Esophagus squamous epithelium (tissue), 5 donors: ENCODE data around the gene NMNAT1. TPM values are rescaled to one million over a fixed set of nuclear protein-coding genes. Genes with fewer than 3 reads are reported as not detected.

Source experiments
- DNase-seq: peaks from one replicate; lab custom pipeline; 2025; lab: John Stamatoyannopoulos, UW
- H3K27ac ChIP-seq, 4 donors: fragments of 200-600 bp; sonication (generic); one replicate each; pipeline ENCODE4 v1.5.1; 2016 to 2019; ENCODE audit warnings: mild to moderate bottlenecking in 1 of 4
- H3K27me3 ChIP-seq, 4 donors: fragments of 200-600 bp; sonication (generic); 1 replicate in 3 of 4; 2 replicates in 1 of 4; pipeline versions ENCODE4 v1.5.1 to v1.6.0; 2017 to 2021; ENCODE audit warnings: antibody characterized with exemption in 1 of 4
- H3K36me3 ChIP-seq, 3 donors: fragments of 200-600 bp; sonication (generic); one replicate each; pipeline ENCODE4 v1.5.1; 2016 to 2019
- H3K4me1 ChIP-seq, 3 donors: fragments of 200-600 bp; sonication (generic); one replicate each; pipeline ENCODE4 v1.5.1; 2017 to 2019
- H3K4me3 ChIP-seq, 4 donors: fragments of 200-600 bp; sonication (generic); 1 replicate in 3 of 4; 2 replicates in 1 of 4; pipeline ENCODE4 v1.5.1; 2016 to 2019; ENCODE audit warnings: mild to moderate bottlenecking in 2 of 4, moderate library complexity in 1 of 4
- H3K9me3 ChIP-seq, 3 donors: fragments of 200-600 bp; sonication (generic); one replicate each; pipeline ENCODE4 v1.5.1; 2016 to 2019
- CTCF ChIP-seq, 6 experiments: fragments of 450-650 bp in 4 of 6; fragments of 200-600 bp in 2 of 6; sonication (generic) in 2 of 6; IDR thresholded peaks; one replicate each; pipeline ENCODE4 v1.5.1; 2016 to 2019; ENCODE audit warnings: antibody characterized with exemption in 6 of 6, mild to moderate bottlenecking in 4 of 6, moderate library complexity in 4 of 6
- POLR2A ChIP-seq, 4 donors: fragments of 450-650 bp; IDR thresholded peaks; one replicate each; pipeline ENCODE4 v1.6.1; 2017; ENCODE audit warnings: antibody characterized with exemption in 4 of 4, mild to moderate bottlenecking in 4 of 4, moderate library complexity in 3 of 4
- WGBS, 2 donors: methylation state at CpG; one replicate each; pipeline ENCODE4 v1.1.5; 2018; 5-methylcytosine and 5-hydroxymethylcytosine counted together
- intact Hi-C: fragments of 100-400 bp; cut with DNase I; formaldehyde crosslinking; loops from one replicate; pipeline ENCODE4 v1.15.0; 2022
- total RNA-seq, 4 donors: library from RNA; depleted of rRNA; stranded (reverse); fragments of >200 nt; gene quantifications; one replicate each; pipeline ENCODE4 v1.1.0, GENCODE V29; 2016
- donor health status: DM: yes; HTN: yes; CAD: no.

Gene NMNAT1
- total RNA-seq, 4 donors from 2014 or later, result 3.9 to 7.9 (median 6.0) TPM

GRCh38 chr1:9907441-9907840 is 35.8 kb upstream of the NMNAT1 start:
- H3K4me3 ChIP-seq, result no peak overlapping the region
- TF ChIP-seq POLR2A (IDR thresholded peaks at IDR 0.05) (no peak), CTCF (IDR thresholded peaks at IDR 0.05) (no peak)
- H3K9me3 ChIP-seq, result no peaks in the 10 kb centered on the region
- no peak for DNase-seq
- H3K36me3 ChIP-seq, result no peaks in the 10 kb centered on the region
- intact Hi-C loops, result no loop called here
- WGBS, 2 donors, result 40 to 71% methylated on average over 5 of the region's 5 CpGs
- H3K27ac ChIP-seq, result peak overlapping the region in 3 of 4 donors; percentile 11 to 50 (median 49)
- H3K27me3 ChIP-seq, result no peaks in the 10 kb centered on the region
- H3K4me1 ChIP-seq, result peaks cover 23 to 89% (median 25%) of the 10 kb centered on the region in 3 donors

GRCh38 chr1:9908871-9909233 is 34.4 kb upstream of the NMNAT1 start:
- peak overlapping the region; percentile 82 to 95 (median 89) for H3K4me3 ChIP-seq
- H3K36me3 ChIP-seq, result no peaks in the 10 kb centered on the region
- peaks cover 20 to 89% (median 26%) of the 10 kb centered on the region in 3 donors for H3K4me1 ChIP-seq
- H3K9me3 ChIP-seq, result no peaks in the 10 kb centered on the region
- H3K27ac ChIP-seq, result peak overlapping the region; percentile 91 to 96 (median 94)
- TF ChIP-seq CTCF (IDR thresholded peaks at IDR 0.05) (no peak), POLR2A (IDR thresholded peaks at IDR 0.05) (no peak)
- no peaks in the 10 kb centered on the region for H3K27me3 ChIP-seq
- intact Hi-C loops, result no loop called here
- WGBS, 2 donors, result 48 to 49% methylated on average over 4 of the region's 4 CpGs
- DNase-seq, result no peak

- H3K9me3 ChIP-seq, result no peaks in the 10 kb centered on the region
- peaks cover 20 to 87% (median 26%) of the 10 kb centered on the region in 3 donors for H3K4me1 ChIP-seq
- H3K4me3 ChIP-seq, result peak overlapping the region; percentile 82 to 95 (median 89)
- no peaks in the 10 kb centered on the region for H3K36me3 ChIP-seq
- intact Hi-C loops, result no loop called here
- WGBS, 2 donors, result 0 to 2% methylated on average over 19 to 22 of the region's 47 CpGs
- DNase-seq, result peak; percentile 25
- H3K27ac ChIP-seq, result peak overlapping the region; percentile 91 to 96 (median 94)
- H3K27me3 ChIP-seq, result no peaks in the 10 kb centered on the region
- TF ChIP-seq POLR2A (IDR thresholded peaks at IDR 0.05), result no peak
- no peak for TF ChIP-seq CTCF (IDR thresholded peaks at IDR 0.05)
These were observed 33.8 kb upstream of the NMNAT1 start for GRCh38 chr1:9909234-9910046.

- DNase-seq, result no peak
- Histone ChIP-seq H3K9me3 (no peaks in the 10 kb centered on the region), H3K27ac (peak within 1 kb of the TSS; percentile 94 to 99 (median 98)), H3K4me1 (peaks cover 20 to 81% (median 26%) of the 10 kb centered on the region in 3 donors), H3K36me3 (no peaks in the 10 kb centered on the region), H3K27me3 (no peaks in the 10 kb centered on the region), H3K4me3 (peak within 1 kb of the TSS; percentile 82 to 95 (median 89))
- intact Hi-C loops, result no loop called here
- TF ChIP-seq POLR2A (IDR thresholded peaks at IDR 0.05), result peak in 3 of 4 donors; percentile 40 to 68 (median 53)
- TF ChIP-seq CTCF (IDR thresholded peaks at IDR 0.05), result no peak
- no CpG with 5 or more reads among the region's 55 CpGs for WGBS, 2 donors
These were observed 33.2 kb upstream of the NMNAT1 start, which contains the start of gene CTNNBIP1 for GRCh38 chr1:9910076-9910422. TSS of gene CTNNBIP1 (minus strand) at chr1:9910269. CDS start at chr1:9872064, 38,205 bp downstream.
